Upper lobe of left lung (tissue), 4 donors: ENCODE measurements around the gene VANGL2.

Experiments used
- POLR2A ChIP-seq, 4 donors: fragments of 450-650 bp; IDR thresholded peaks; one replicate each; pipeline ENCODE4 v1.5.1; 2016 to 2017; ENCODE audit warnings: antibody characterized with exemption in 4 of 4, mild to moderate bottlenecking in 2 of 4
- TF ChIP-seq, protein P1 (sequence below), 6 experiments: fragments of 450-650 bp in 4 of 6; fragments of 200-600 bp in 2 of 6; sonication (generic) in 2 of 6; IDR thresholded peaks; one replicate each; pipeline ENCODE4 v1.5.1; 2016 to 2019; ENCODE audit warnings: antibody characterized with exemption in 6 of 6

DNA sequence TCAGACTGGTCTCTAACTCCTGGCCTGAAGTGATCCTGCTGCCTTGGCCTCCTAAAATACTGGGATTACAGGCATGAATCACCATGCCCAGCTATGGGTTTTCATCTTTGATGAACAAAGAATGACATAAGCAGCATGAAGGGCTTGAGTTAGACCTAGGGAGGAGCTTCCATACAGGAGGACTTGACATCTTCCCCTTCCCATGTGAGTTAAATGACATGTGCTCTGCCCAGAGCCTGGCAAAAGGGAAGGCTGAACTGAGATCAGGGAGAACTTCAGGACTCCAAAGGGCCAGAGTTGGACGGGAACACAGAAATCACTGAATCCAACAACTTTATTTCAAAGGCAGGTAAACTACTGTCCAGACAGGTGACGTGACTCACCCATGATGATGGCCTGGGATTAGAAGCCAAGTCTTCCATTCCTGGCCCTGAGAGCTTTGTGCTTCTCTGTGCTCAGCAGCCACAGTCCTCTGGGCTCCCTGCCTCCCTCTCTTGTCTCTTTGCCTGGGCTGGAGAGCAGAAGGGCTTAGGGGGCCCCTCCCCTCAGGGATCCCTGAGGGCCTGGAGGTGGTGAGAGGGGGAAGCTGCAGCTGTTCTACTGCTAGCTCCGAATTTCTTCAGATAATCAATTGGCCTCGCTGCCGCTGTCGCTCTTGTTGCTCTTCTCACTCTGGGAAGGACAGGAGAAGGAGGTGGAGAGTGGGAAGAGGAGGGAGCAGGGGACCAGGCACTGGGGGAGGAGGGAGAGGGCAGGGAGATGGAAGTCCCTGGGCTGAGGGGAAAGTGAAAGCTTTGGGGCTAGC lies 25.9 kb upstream of the VANGL2 start:
- TF ChIP-seq, protein P1, sequence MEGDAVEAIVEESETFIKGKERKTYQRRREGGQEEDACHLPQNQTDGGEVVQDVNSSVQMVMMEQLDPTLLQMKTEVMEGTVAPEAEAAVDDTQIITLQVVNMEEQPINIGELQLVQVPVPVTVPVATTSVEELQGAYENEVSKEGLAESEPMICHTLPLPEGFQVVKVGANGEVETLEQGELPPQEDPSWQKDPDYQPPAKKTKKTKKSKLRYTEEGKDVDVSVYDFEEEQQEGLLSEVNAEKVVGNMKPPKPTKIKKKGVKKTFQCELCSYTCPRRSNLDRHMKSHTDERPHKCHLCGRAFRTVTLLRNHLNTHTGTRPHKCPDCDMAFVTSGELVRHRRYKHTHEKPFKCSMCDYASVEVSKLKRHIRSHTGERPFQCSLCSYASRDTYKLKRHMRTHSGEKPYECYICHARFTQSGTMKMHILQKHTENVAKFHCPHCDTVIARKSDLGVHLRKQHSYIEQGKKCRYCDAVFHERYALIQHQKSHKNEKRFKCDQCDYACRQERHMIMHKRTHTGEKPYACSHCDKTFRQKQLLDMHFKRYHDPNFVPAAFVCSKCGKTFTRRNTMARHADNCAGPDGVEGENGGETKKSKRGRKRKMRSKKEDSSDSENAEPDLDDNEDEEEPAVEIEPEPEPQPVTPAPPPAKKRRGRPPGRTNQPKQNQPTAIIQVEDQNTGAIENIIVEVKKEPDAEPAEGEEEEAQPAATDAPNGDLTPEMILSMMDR (IDR thresholded peaks at IDR 0.05): no peak
- no peak for TF ChIP-seq POLR2A (IDR thresholded peaks at IDR 0.05)
